HG02943 (cell line): Measurements from ENCODE around the gene YEATS2.
A peak's percentile ranks its signal among the peaks of the same experiment; 100 is the strongest.
"Not testable (repeated sequence)": the region's sequence is repeated elsewhere in the genome, so short reads cannot be mapped to it uniquely, and the experiment has no call there.

Experiments used
- ATAC-seq: cut with Tn5 transposase; IDR thresholded peaks from one replicate; pipeline ENCODE4 v1.9.1; 2021; ENCODE audit warnings: mild to moderate bottlenecking, low read depth, moderate library complexity; ENCODE audit not compliant: unreplicated experiment

Gene YEATS2

GRCh38 chr3:183697610-183698317 is at the start of gene YEATS2:
Gene YEATS2 (plus strand): TSS chr3:183697797. CDS start chr3:183715163, 17,366 bp downstream.
- ATAC-seq, result peak; percentile 65

GRCh38 chr3:183650554-183650953 is 47.0 kb upstream of the YEATS2 start:
- ATAC-seq, result no peak

GRCh38 chr3:183653209-183654064 is 44.2 kb upstream of the YEATS2 start:
- ATAC-seq, result no peak

GRCh38 chr3:183654727-183655126 is 42.9 kb upstream of the YEATS2 start:
- ATAC-seq, result no peak

- ATAC-seq, result no peak
Observed at GRCh38 chr3:183662099-183662498, 35.5 kb upstream of the YEATS2 start.

- no peak for ATAC-seq
Observed at GRCh38 chr3:183664913-183665381, 32.6 kb upstream of the YEATS2 start.

- ATAC-seq, result no peak
Observed at GRCh38 chr3:183680061-183680460, 17.5 kb upstream of the YEATS2 start.

- no peak for ATAC-seq
Observed at GRCh38 chr3:183687705-183688104, 9.9 kb upstream of the YEATS2 start.

GRCh38 chr3:183688874-183689273 is 8.7 kb upstream of the YEATS2 start:
- no peak for ATAC-seq

GRCh38 chr3:183689621-183690020 is 8.0 kb upstream of the YEATS2 start:
- not testable (repeated sequence) for ATAC-seq

GRCh38 chr3:183690402-183690995 is 7.1 kb upstream of the YEATS2 start:
- ATAC-seq, result no peak

GRCh38 chr3:183692436-183692835 is 5.2 kb upstream of the YEATS2 start:
- ATAC-seq, result no peak

- no peak for ATAC-seq
Observed at GRCh38 chr3:183695569-183696364, 1.8 kb upstream of the YEATS2 start.

GRCh38 chr3:183697123-183697609 is 431 bp upstream of the YEATS2 start:
- peak; percentile 8 for ATAC-seq

- ATAC-seq, result peak; percentile 28
Observed at GRCh38 chr3:183698318-183698751, 738 bp downstream of the YEATS2 start.

GRCh38 chr3:183698756-183699155 is 1.2 kb downstream of the YEATS2 start:
- ATAC-seq, result no peak

GRCh38 chr3:183699238-183699947 is 1.8 kb downstream of the YEATS2 start:
- no peak for ATAC-seq

- no peak for ATAC-seq
Observed at GRCh38 chr3:183701744-183702143, 4.1 kb downstream of the YEATS2 start.

- ATAC-seq, result not testable (repeated sequence)
Observed at GRCh38 chr3:183703892-183704291, 6.3 kb downstream of the YEATS2 start.
